Left kidney (tissue), 2 donors: ENCODE data around the gene CTBP2. TPM values are rescaled to one million over a fixed set of nuclear protein-coding genes. Genes with fewer than 3 reads are reported as not detected.
"Not testable (repeated sequence)": the region's sequence is repeated elsewhere in the genome, so short reads cannot be mapped to it uniquely, and the experiment has no call there.

ENCODE experiments used
- DNase-seq: peaks from one replicate; pipeline ENCODE4 v3.0.0-alpha.2; 2013
- polyA plus RNA-seq: library from polyadenylated mRNA; unstranded; fragments of 120-200 nt; gene quantifications from one replicate; pipeline ENCODE4 v1.2.1, GENCODE V29; 2013; ENCODE audit not compliant: insufficient read length

CTBP2 gene
- polyA plus RNA-seq, 1 donor, result 83.5 TPM

DNA sequence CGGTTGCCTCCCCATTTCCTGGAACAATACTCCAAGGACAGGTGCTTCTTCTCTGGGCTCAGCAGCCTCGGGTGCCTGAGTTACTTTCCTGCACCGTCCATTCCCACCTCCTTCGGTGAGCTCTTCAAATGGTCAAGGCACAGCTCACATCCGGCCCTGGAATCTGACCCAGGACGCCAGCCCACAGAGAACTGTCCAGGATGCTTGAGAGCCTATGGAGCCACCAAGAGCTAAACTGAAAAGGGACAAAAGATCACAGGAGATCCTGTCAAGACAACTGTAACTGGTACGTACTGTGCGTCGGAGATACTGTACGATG is 72.5 kb downstream of the CTBP2 start:
- DNase-seq, result no peak

- no peak for DNase-seq
Observed at GRCh38 chr10:125087191-125087896, 73.0 kb downstream of the CTBP2 start.

GRCh38 chr10:125086691-125087090 is 73.7 kb downstream of the CTBP2 start:
- DNase-seq, result no peak

- no peak for DNase-seq
Observed at GRCh38 chr10:125085258-125086054, 74.9 kb downstream of the CTBP2 start.

GRCh38 chr10:125084614-125085257 is 75.6 kb downstream of the CTBP2 start:
- no peak for DNase-seq

GRCh38 chr10:125084191-125084613 is 76.2 kb downstream of the CTBP2 start:
- no peak for DNase-seq

DNA sequence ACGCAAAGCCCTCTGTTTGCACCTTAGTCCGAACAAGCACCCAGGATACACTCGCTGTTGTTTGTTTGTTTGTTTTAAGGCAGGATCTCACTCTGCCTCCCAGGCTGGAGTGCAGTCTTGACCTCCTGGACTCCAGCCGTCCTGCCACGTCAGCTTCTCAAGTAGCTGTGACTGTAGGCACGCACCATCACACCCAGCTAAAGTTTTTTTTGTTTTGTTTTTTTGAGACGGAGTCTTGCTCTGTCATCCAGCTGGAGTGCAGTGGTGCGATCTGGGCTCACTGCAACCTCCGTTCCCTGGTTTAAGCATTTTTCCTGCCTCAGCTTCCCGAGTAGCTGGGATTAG is 76.8 kb downstream of the CTBP2 start:
- no peak for DNase-seq

GRCh38 chr10:125082881-125083575 is 77.3 kb downstream of the CTBP2 start:
- DNase-seq, result no peak

DNA sequence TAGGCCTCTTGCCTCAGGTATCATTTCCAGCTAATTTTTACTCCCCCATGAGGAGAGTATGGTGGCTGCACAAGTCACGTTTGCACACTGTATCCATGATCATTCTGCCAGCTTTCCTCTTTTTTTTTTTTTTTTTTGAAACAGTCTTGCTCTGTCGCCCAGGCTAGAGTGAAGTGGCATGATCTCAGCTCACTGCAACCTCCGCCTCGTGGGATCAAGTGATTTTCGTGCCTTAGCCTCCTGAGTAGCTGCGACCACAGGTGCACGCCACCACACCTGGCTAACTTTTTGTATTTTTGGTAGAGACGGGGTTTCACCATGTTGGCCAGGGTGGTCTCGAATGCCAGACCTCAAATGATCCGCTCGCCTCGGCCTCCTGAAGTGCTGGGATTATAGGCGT is 77.9 kb downstream of the CTBP2 start:
- DNase-seq, result not testable (repeated sequence)

- DNase-seq, result no peak
Observed at GRCh38 chr10:125081931-125082330, 78.4 kb downstream of the CTBP2 start.

DNA sequence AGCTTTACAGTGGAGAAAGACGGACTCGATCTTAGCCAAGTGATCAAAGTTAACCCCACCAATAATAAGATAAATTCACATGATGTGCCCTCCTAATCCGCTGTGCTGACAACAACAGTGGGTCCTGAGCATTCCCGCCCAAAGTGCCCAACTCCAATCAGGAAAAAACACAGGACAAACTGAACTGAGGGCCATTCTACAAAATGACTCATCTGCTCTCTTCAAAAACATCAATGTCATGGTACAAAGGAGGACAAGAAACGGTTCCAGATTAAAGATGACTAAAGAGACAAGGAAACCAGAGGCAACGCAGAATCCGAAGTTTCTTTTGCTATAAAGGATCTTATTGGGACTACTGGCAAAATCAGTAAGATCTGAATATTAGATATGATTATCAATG is 79.4 kb downstream of the CTBP2 start:
- DNase-seq, result no peak

DNA sequence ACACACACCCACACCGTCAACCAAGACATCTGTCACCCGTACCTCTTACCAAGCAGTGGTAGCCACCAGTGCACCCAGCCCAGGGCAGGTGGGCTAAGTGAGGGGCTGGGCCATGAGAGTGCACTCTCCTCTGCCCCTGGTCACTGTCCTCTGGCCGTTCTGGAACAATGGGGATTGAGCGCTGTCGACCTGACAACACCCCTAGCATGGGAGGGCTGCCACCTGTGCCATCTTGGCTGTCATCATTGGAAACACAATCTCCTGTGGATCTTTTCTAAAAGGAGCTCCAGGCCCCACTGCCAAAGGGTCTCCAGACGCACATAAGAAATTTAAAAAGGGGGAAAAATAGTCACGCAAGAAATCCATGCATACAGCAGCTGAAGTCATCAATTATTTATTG is 80.1 kb downstream of the CTBP2 start:
- DNase-seq, result no peak

GRCh38 chr10:125079091-125079600 is 81.2 kb downstream of the CTBP2 start:
- no peak for DNase-seq

GRCh38 chr10:125076891-125077541 is 83.3 kb downstream of the CTBP2 start:
- no peak for DNase-seq

DNA sequence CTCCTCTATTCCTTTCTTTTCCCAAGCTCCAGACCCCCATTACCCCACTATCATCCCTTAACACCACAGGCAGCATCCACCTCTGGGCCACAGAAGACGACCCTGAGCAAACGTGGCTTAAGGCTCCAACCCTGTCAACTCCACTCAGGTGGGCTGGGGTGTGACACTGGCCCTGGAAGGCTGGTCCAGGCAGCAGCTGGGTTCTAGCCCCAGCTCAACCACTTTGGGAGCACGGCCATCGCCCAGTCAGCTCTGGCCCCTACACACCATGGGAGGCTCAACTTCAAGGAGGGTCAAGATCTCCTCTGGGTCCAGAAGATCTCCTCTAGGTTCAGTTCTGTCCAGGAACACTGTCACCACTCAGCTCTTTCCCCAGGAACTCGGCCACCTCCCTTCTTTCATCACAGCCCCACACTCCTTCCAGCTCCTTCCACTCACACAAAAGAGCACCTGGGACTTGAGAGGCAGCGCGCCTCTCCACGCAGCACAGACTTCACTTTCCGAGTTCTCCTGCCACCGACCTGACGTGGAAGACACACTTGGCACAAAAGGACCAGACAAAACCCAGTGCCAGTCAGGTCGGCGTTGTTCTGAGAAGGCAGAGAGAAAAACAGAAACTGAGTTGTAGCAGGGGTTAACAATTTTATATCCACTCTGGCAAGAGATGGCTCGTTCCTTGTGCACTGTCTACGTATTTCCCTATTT is 84.1 kb downstream of the CTBP2 start:
- no peak for DNase-seq

GRCh38 chr10:125073996-125074395 is 86.4 kb downstream of the CTBP2 start:
- DNase-seq, result no peak

DNA sequence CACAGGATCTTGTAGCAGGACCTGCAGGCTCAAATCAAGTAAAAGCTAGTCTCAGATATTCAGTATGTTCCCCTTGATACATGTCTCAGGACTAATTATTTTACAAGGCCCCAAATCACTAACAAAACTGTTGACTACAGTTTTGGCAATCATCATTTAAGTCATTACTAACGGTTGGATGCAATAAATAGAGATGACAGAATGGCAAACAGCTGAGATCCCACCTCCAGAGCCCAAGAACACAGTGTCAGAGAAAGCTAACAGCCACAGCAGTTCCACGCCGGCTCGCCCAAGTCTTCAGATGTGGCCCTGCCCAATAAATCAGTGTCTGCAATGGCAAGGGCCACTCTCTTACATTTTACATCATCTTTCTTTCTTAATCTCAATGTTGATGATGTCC is 87.6 kb downstream of the CTBP2 start:
- DNase-seq, result no peak

DNA sequence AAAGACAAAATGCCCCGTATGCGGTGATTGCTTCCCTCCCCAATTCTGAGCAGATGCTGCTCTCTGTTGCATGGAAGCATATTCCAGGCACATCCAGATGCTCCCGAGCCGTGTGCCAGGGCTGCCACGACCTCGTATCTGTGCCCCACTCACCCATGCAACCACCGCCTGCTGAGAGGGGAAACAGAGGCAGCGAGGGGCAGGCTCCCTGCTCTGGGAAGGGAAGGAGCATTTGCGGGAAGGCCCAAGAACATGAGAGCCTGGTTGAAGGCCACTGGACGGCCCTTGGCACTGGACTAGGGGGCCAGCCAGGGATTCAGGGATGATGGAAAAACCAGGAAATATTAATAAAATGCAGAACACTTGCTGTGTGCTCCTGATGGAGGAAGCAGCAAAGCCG is 89.4 kb downstream of the CTBP2 start:
- DNase-seq, result no peak

DNA sequence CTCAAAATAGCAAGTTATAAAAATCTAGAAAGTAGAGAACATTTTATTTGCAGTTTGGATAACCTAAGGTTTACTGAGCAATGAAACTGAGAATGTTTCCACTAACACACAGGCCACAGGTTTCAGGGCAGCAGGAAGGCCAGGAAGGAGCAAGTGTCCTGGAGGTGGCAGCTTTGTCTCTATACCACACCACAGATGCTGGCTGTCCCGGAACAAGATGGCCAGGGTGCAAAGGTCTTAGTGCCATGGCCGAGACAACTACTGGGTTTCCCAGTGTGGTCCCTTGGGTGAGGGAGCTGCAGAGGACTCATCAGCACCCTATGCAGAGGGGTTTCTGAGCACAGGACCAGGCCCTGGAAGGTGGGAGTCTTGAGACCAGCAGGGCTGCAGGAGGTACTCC is 92.0 kb downstream of the CTBP2 start:
- no peak for DNase-seq

- DNase-seq, result no peak
Observed at GRCh38 chr10:125067764-125068163, 92.6 kb downstream of the CTBP2 start.

GRCh38 chr10:125066764-125067450 is 93.5 kb downstream of the CTBP2 start:
- DNase-seq, result no peak
